NCI-H2196 (cell line): ENCODE data around the gene LCMT1.
"Not testable (repeated sequence)": the region's sequence is repeated elsewhere in the genome, so short reads cannot be mapped to it uniquely, and the experiment has no call there.

ENCODE experiments used
- DNase-seq: peaks from one replicate; lab custom pipeline; 2025; ENCODE audit not compliant: unreplicated experiment; lab: John Stamatoyannopoulos, UW

LCMT1 gene

GRCh38 chr16:25141648-25142047 is 30.1 kb downstream of the LCMT1 start:
- no peak for DNase-seq

GRCh38 chr16:25143928-25144327 is 32.4 kb downstream of the LCMT1 start:
- DNase-seq, result no peak

GRCh38 chr16:25148568-25149215 is 37.1 kb downstream of the LCMT1 start:
- DNase-seq, result no peak

- no peak for DNase-seq
Measured at GRCh38 chr16:25151996-25152395, 40.5 kb downstream of the LCMT1 start.

- DNase-seq, result no peak
Measured at GRCh38 chr16:25155553-25156460, 44.3 kb downstream of the LCMT1 start.

GRCh38 chr16:25157271-25157875 is 45.8 kb downstream of the LCMT1 start:
- no peak for DNase-seq

GRCh38 chr16:25158401-25158800 is 46.9 kb downstream of the LCMT1 start:
- DNase-seq, result no peak

- no peak for DNase-seq
Measured at GRCh38 chr16:25161753-25162367, 50.3 kb downstream of the LCMT1 start.

GRCh38 chr16:25163683-25164082 is 52.1 kb downstream of the LCMT1 start:
- DNase-seq, result no peak

- DNase-seq, result no peak
Measured at GRCh38 chr16:25165284-25165683, 53.7 kb downstream of the LCMT1 start.

GRCh38 chr16:25167920-25168319 is 56.4 kb downstream of the LCMT1 start:
- DNase-seq, result not testable (repeated sequence)

- DNase-seq, result no peak
Measured at GRCh38 chr16:25171390-25171789, 59.8 kb downstream of the LCMT1 start.

- DNase-seq, result no peak
Measured at GRCh38 chr16:25172831-25173230, 61.3 kb downstream of the LCMT1 start.

GRCh38 chr16:25174285-25174684 is 62.7 kb downstream of the LCMT1 start:
- DNase-seq, result no peak

- no peak for DNase-seq
Measured at GRCh38 chr16:25176136-25176535, 64.6 kb downstream of the LCMT1 start.

- no peak for DNase-seq
Measured at GRCh38 chr16:25177512-25177830, 65.9 kb downstream of the LCMT1 start.

GRCh38 chr16:25177831-25178688 is 66.5 kb downstream of the LCMT1 start:
- DNase-seq, result no peak

GRCh38 chr16:25181236-25181635 is 69.7 kb downstream of the LCMT1 start:
- DNase-seq, result not testable (repeated sequence)

GRCh38 chr16:25184771-25185170 is 73.2 kb downstream of the LCMT1 start:
- DNase-seq, result no peak

- no peak for DNase-seq
Measured at GRCh38 chr16:25187491-25187795, 75.9 kb downstream of the LCMT1 start.

- no peak for DNase-seq
Measured at GRCh38 chr16:25189305-25189704, 77.8 kb downstream of the LCMT1 start.
